Naive thymus-derived CD4-positive, alpha-beta T cell (primary cell): ENCODE data around the gene FRG2B. TPM values are rescaled to one million over a fixed set of nuclear protein-coding genes. Genes with fewer than 3 reads are reported as not detected.

Experiments used
- polyA plus RNA-seq, 2 donors: library from polyadenylated mRNA; unstranded; fragments of 300-500 nt; fragmentation: Illumina TruSeq; gene quantifications; one replicate each; pipeline ENCODE4 v1.2.3, GENCODE V29; 2021
- total RNA-seq, 6 experiments: library from RNA in 5 of 6; stranded (reverse) in 5 of 6; gene quantifications; 1 replicate in 5 of 6; 2 replicates in 1 of 6; pipeline ENCODE4 v1.2.3 and lab custom pipeline; 2021 to 2026

Gene FRG2B
- total and polyA plus RNA-seq, 7 experiments from 2014 or later: not detected

Other genes starting within 250 kb of the FRG2B start
- gene PAOX, start 247.5 kb downstream of the FRG2B start, total RNA-seq: 1 to 10 TPM; 1.6 to 9.8 (median 7.7) TPM
- 1 to 10 TPM; 6.1 to 8.7 TPM for gene PAOX, start 247.5 kb downstream of the FRG2B start, polyA plus RNA-seq
- 10 to 100 TPM; 51.0 to 67.1 (median 57.2) TPM for gene MTG1, start 232.6 kb downstream of the FRG2B start, total RNA-seq
- gene MTG1, start 232.6 kb downstream of the FRG2B start, polyA plus RNA-seq: 10 to 100 TPM; 25.6 to 40.7 TPM
- gene SPRN, start 202.2 kb downstream of the FRG2B start, total RNA-seq: not detected
- under 1 TPM; 0.10 to 0.34 TPM for gene SPRN, start 202.2 kb downstream of the FRG2B start, polyA plus RNA-seq
- gene SCART1, start 172.8 kb downstream of the FRG2B start, total RNA-seq: 1 to 10 TPM; 2.3 to 8.6 (median 4.5) TPM
- under 1 TPM in 1 of 2 donors, not detected in 1; 0.03 TPM for gene SCART1, start 172.8 kb downstream of the FRG2B start, polyA plus RNA-seq
- 1 to 10 TPM in 4 of 5 experiments, under 1 TPM in 1; 0.19 to 2.2 (median 1.7) TPM for gene CYP2E1, start 99.4 kb downstream of the FRG2B start, total RNA-seq
- gene CYP2E1, start 99.4 kb downstream of the FRG2B start, polyA plus RNA-seq: not detected
- under 1 TPM in 3 of 5 experiments, not detected in 2; 0.22 to 0.41 (median 0.24) TPM for gene SYCE1, start 61.2 kb downstream of the FRG2B start, total RNA-seq
- under 1 TPM in 1 of 2 donors, not detected in 1; 0.61 TPM for gene SYCE1, start 61.2 kb downstream of the FRG2B start, polyA plus RNA-seq